ENCODE results near the gene CARD14. TPM values are rescaled to one million over a fixed set of nuclear protein-coding genes. Genes with fewer than 3 reads are reported as not detected.

CARD14 gene
- not detected in 2 replicates for total RNA-seq (2014; rRNA removed; shearing (Covaris generic); ENCODE audit: low replicate concordance)

DNA sequence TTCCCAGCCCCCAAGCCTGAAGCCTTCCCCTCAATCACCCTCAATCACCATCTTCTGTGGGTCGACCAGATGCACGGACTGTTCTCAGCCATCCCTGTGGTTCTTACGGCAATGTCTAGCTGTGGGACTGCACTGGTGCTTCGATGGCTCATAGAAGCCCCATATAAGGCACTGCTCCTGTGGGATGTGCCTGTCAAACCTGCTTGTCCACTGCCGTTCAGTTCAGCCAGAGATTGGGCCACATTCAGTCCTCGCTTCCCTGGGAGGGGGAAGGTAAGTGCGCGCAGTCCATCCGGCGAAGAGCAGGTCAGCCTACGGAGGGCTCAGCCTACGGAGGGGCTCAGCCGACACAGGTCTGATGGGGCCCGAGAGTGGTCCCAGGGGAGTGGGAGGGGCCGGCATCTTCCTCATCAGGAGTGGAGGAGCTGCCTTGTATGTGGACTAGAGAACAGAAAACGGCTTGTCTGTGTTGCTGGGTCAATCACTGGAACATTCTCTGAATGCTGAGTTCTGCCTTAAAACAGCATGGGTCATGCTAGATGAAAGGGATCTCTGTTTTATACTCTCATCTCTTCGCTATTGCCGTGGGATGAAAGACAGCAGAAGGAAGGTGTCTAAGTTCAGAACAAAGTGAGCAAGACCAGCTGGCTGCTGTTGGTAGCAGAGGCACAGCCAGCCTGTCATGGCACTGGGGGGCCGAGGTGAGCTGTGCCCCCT, at the start of gene CARD14:
TSS of gene CARD14 (plus strand) at position 247 of the 717 bp plus-strand sequence. CDS start 11,409 bp downstream, outside the sequence.
- in situ Hi-C loops (cut with HindIII; ENCODE audit: low pct_unique_long_range_greater_than_20kb, low sequenced_read_pairs), result no loop called here
- DNase-seq (ENCODE audit: low read depth), result no peak

DNA sequence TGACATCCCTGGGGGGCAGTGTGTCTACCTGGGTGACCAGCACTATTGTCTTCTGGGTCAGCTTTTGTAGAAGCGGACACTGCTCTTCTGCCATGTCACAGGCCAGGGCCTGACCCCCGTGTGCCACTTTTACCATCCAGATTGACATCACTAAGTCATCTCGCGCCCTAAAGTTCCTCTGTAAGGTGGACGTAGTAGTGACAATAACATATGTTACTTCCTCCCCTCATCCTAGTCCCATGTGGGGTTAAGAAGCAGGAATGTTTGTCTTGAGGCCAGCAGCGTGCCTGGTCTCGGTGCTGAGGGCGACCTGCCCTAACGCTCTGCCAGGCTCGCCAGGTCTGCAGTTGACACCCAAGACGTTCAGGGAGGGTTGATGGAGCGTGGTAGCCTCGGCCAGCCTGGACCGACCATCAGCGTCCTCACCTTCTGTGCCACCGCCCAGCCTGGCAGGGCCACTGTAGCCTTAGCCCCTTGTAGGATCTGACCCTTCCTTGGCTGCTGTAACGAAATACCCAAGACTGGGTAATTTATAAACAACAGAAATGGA, 47.7 kb upstream of the CARD14 start:
- in situ Hi-C loops (cut with HindIII; ENCODE audit: low pct_unique_long_range_greater_than_20kb, low sequenced_read_pairs), result no loop called here

DNA sequence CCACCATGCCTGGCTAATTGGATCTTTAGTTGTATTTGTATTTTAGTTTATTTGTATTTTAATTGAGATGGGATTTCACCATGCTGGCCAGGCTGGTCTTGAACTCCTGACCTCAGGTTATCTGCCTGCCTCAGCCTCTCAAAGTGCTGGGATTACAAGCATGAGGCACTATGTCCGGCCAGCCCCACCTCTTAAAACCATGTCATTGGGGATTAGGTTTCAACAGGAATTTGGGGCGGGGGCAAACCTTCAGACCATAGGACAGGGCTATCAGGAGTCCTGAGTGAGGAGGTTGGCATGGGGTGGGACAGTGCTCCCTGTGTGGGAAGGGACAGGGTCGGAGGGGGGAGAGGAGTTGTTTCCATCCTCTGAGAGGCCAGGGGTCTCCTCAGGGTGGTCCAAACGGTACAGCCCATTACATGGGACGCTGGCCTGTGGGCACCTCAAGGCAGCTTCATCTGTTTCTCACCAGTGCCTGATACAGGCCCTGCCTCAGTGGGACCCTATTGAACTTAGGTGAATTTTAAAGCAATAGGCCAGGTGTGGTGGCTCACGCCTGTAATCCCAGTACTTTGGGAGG, 46.8 kb upstream of the CARD14 start:
- in situ Hi-C loops (cut with HindIII; ENCODE audit: low pct_unique_long_range_greater_than_20kb, low sequenced_read_pairs), result no loop called here
- no peak for DNase-seq (ENCODE audit: low read depth)

More for the DNA sequence above, 47.7 kb upstream of the CARD14 start:
- DNase-seq (ENCODE audit: low read depth), result no peak

- in situ Hi-C loops (cut with HindIII; ENCODE audit: low pct_unique_long_range_greater_than_20kb, low sequenced_read_pairs), result no loop called here
- no peak for DNase-seq (ENCODE audit: low read depth)
Observed at GRCh38 chr17:80123791-80124190, 46.0 kb upstream of the CARD14 start.

- DNase-seq (ENCODE audit: low read depth), result no peak
- in situ Hi-C loops (cut with HindIII; ENCODE audit: low pct_unique_long_range_greater_than_20kb, low sequenced_read_pairs), result no loop called here
Observed at GRCh38 chr17:80124351-80124981, 45.4 kb upstream of the CARD14 start.

DNA sequence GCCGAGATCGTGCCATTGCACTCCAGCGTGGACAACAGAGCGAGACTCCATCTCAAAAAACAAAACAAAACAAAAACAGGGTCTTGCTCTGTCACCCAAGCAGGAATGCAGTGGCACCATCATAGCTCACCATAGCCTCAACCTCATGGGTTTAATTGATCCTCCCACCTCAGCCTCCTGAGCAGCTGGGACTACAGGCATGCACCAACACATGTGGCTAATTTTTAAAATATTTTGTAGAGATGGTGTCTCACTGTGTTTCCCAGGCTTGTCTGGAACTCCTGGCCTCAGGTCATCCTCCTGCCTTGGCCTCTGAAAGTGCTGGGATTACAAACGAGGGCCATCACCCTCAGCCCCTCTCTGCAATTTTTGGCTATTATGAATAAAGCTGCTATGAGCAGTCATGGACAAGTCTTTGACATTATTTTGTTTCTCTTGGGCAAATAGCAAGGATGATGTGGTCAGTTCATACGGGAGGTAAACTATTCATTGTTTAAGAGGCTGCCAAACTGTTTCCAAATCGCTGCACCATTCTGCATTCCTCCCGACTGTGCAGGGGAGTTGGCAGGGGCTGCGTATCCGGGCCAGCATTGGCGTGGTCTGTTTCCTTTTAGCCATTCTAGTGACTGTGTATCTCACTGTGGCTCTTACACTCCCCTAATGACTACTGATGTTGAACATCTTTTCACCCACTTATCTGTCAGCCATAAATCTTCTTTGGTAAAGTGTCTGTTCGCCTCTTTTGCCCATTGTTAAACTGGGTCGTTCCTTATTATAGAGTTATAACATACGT, 44.0 kb upstream of the CARD14 start:
- no peak for DNase-seq (ENCODE audit: low read depth)

GRCh38 chr17:80126449-80126715, 43.4 kb upstream of the CARD14 start:
- in situ Hi-C loops (cut with HindIII; ENCODE audit: low pct_unique_long_range_greater_than_20kb, low sequenced_read_pairs), result no loop called here
- no peak for DNase-seq (ENCODE audit: low read depth)

More for the DNA sequence above, 44.0 kb upstream of the CARD14 start:
- in situ Hi-C loops (cut with HindIII; ENCODE audit: low pct_unique_long_range_greater_than_20kb, low sequenced_read_pairs), result no loop called here

GRCh38 chr17:80129006-80129565, 40.7 kb upstream of the CARD14 start:
- in situ Hi-C loops (cut with HindIII; ENCODE audit: low pct_unique_long_range_greater_than_20kb, low sequenced_read_pairs), result no loop called here

GRCh38 chr17:80130992-80131391, 38.8 kb upstream of the CARD14 start:
- in situ Hi-C loops (cut with HindIII; ENCODE audit: low pct_unique_long_range_greater_than_20kb, low sequenced_read_pairs), result no loop called here
- DNase-seq (ENCODE audit: low read depth), result no peak

More at GRCh38 chr17:80129006-80129565, 40.7 kb upstream of the CARD14 start:
- DNase-seq (ENCODE audit: low read depth), result no peak

GRCh38 chr17:80132906-80133625, 36.8 kb upstream of the CARD14 start:
- in situ Hi-C loops (cut with HindIII; ENCODE audit: low pct_unique_long_range_greater_than_20kb, low sequenced_read_pairs), result no loop called here
- DNase-seq (ENCODE audit: low read depth), result no peak

DNA sequence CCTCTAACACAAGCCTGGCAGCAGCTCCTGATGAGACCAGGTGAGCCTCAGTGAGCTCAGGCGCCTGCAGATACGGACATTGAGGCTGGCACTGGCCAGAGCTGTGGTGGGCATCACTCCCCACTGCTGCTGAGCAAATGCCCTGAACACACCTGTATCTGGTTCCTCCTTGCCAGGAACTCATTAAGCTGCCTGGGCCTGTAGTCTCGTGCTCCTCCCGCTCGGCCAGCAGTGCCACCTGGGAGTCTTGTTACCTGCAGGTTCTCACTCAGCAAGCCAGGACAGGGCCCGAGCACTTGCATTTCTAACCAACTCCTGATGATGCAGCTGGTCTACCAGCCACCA, 36.2 kb upstream of the CARD14 start:
- in situ Hi-C loops (cut with HindIII; ENCODE audit: low pct_unique_long_range_greater_than_20kb, low sequenced_read_pairs), result no loop called here
- DNase-seq (ENCODE audit: low read depth), result no peak

DNA sequence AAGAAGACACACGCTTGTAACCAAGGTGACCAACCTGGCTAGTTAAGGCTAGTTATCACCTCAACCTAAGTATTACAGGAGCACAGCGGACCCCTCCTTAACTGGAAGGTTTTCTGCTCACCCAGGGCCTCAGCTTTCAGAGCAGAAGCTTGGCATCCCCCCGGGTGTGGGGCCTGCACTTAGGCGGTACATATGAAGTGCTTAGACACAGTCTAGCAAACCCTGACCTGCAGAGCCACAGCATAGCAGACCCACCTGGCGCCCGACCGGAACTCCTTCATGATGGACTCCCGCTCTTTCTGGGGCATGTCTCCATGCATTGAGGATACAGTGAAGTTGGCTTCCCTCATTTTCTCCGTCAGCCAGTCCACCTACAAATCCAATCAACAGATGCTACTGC, 32.7 kb upstream of the CARD14 start:
- in situ Hi-C loops (cut with HindIII; ENCODE audit: low pct_unique_long_range_greater_than_20kb, low sequenced_read_pairs), result no loop called here

DNA sequence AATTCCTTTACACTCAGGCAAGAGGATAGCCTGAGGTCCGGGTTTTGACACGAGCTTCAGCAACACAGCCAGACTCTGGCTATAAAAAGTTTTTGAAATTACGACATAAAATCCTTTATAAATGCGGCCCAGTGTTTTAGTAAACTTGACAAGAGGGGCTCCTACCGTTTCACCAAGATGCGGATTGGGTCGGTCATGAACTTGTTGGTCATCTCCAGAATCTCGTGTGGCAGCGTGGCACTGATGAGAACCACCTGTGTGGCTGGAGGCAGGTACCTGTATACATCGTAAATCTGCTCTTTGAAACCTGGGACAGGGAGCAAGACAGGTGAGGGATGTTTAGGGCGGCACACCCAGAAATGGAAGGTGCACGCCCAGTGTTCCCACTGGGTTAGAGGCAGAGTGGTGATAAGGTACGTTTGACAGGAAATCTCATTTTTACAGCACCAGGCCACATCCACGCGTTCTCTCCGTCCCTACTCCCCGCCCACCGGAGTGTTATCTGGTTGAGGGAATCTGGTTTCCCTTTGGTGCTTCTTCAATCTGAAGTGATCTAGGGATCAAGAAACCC, 30.9 kb upstream of the CARD14 start:
- in situ Hi-C loops (cut with HindIII; ENCODE audit: low pct_unique_long_range_greater_than_20kb, low sequenced_read_pairs), result no loop called here
- DNase-seq (ENCODE audit: low read depth), result no peak

More for the DNA sequence above, 32.7 kb upstream of the CARD14 start:
- no peak for DNase-seq (ENCODE audit: low read depth)

DNA sequence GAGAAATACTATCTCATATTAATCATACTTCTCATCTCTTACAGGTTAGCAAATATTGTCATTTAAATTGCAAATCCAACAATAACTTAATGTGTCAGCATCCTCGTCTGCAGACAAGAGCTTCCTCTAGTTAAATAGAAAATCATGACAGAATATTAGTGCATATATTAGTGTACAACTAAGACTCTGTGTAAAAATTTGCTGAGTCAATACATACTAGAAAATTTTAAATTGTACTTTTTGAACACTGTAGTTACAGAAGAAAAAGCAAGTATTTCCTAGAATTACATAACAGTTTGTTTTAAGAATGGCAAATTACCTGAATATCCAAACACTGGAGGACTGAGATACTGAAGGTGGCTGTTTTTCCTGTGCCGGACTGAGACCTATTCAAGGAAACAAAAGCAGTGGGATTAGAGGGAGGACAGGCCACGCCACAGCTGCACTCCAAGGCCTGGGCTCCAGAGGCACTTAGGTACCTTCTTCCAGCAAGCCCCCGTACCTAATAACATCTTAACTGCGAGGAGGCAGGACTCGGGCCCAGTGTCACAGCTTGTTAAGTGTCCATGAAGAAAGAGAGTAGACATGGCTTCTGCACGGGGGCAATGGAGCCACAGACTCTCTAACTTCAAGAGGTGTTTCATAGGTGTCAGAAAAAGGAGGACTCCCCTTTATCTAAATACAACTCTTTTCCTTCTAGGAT, 28.2 kb upstream of the CARD14 start:
- no peak for DNase-seq (ENCODE audit: low read depth)

GRCh38 chr17:80142929-80143328, 26.9 kb upstream of the CARD14 start:
- DNase-seq (ENCODE audit: low read depth), result no peak
- in situ Hi-C loops (cut with HindIII; ENCODE audit: low pct_unique_long_range_greater_than_20kb, low sequenced_read_pairs), result loop anchor here (10.0 kb wide), 1 partner anchor 78 kb away; no protein-coding TSS in a partner anchor

More for the DNA sequence above, 28.2 kb upstream of the CARD14 start:
- in situ Hi-C loops (cut with HindIII; ENCODE audit: low pct_unique_long_range_greater_than_20kb, low sequenced_read_pairs), result loop anchor here (10.0 kb wide), 1 partner anchor 77 kb away; no protein-coding TSS in a partner anchor

Data from Caki2 (cell line).